AG04450 (cell line): ENCODE results near the gene TAPBP. TPM values are rescaled to one million over a fixed set of nuclear protein-coding genes. Genes with fewer than 3 reads are reported as not detected.

Experiments used
- CTCF ChIA-PET: fragments of 300-600, 350-600 bp; formaldehyde crosslinking; extraction: SDS; loops from one replicate; lab custom pipeline; 2022; ENCODE audit warnings: antibody characterized with exemption, inconsistent platforms; lab: Charles Lee
- POLR2A ChIA-PET: fragments of 350-600 bp; formaldehyde crosslinking; extraction: SDS; loops from one replicate; lab custom pipeline; 2021; ENCODE audit warnings: antibody characterized with exemption, inconsistent platforms; lab: Yijun Ruan, JAX
- DNase-seq: peaks from one replicate; pipeline ENCODE4 v3.0.0-alpha.2; 2011; ENCODE audit warnings: low read depth, low spot score
- H3K27ac ChIP-seq: one replicate; pipeline ENCODE4 v1.5.1; 2012; ENCODE audit warnings: low read depth, low read length, control low read depth
- H3K27me3 ChIP-seq: one replicate; pipeline ENCODE4 v1.6.0; 2012; ENCODE audit warnings: low read length; ENCODE audit not compliant: control insufficient read depth, insufficient read depth
- H3K4me3 ChIP-seq: 2 replicates; pipeline ENCODE4 v1.5.1; 2011; ENCODE audit warnings: mild to moderate bottlenecking, low read depth, low read length, control low read depth
- H3K9me3 ChIP-seq: 2 replicates; pipeline ENCODE4 v1.5.1; 2012; ENCODE audit warnings: low read length; ENCODE audit not compliant: control insufficient read depth, insufficient read depth
- CTCF ChIP-seq: IDR thresholded peaks from 2 replicates; pipeline ENCODE4 v1.5.1; 2011; ENCODE audit warnings: low read depth, low read length, control low read depth, inconsistent platforms
- polyA plus RNA-seq: library from polyadenylated mRNA; depleted of rRNA; stranded (reverse); fragments of >200 nt; gene quantifications from 2 replicates; pipeline ENCODE4 v1.2.3, GENCODE V29; 2011

Gene TAPBP
- polyA plus RNA-seq, 1 experiment: 29.3 TPM

GRCh38 chr6:33273924-33274902 lies 39.7 kb downstream of the TAPBP start:
- H3K4me3 ChIP-seq: peak overlapping the region; percentile 94
- CTCF ChIA-PET: no interaction called here
- H3K27ac ChIP-seq: no peak overlapping the region

GRCh38 chr6:33273129-33273923 lies 40.6 kb downstream of the TAPBP start:
- Histone ChIP-seq H3K4me3 (peak overlapping the region; percentile 94), H3K27me3 (no peaks in the 10 kb centered on the region), H3K9me3 (no peaks in the 10 kb centered on the region), H3K27ac (no peak overlapping the region)
- no peak for DNase-seq
- ChIA-PET CTCF (no interaction called here), POLR2A (interaction anchor here (1.7 to 2.0 kb wide), 2 partner anchors 26 to 48 kb away, joined by 8 to 12 read pairs; no protein-coding TSS in a partner anchor)
- no peak for TF ChIP-seq CTCF

More at GRCh38 chr6:33273924-33274902, 39.7 kb downstream of the TAPBP start:
- POLR2A ChIA-PET: no interaction called here
- no peak for TF ChIP-seq CTCF
- Histone ChIP-seq H3K27me3 (no peaks in the 10 kb centered on the region), H3K9me3 (no peaks in the 10 kb centered on the region)
- no peak for DNase-seq

GRCh38 chr6:33272275-33273128 lies 41.4 kb downstream of the TAPBP start:
- POLR2A ChIA-PET: interaction anchor here (0.9 to 3.8 kb wide), 14 partner anchors 12 to 301 kb away, joined by 3 to 52 read pairs (median 9); partner anchors contain the start of genes PFDN6, WDR46 and ZBTB22
- H3K9me3 ChIP-seq: no peaks in the 10 kb centered on the region
- peak overlapping the region; percentile 94 for H3K4me3 ChIP-seq
- H3K27me3 ChIP-seq: no peaks in the 10 kb centered on the region
- no peak for DNase-seq
- no peak for TF ChIP-seq CTCF
- CTCF ChIA-PET: no interaction called here
- H3K27ac ChIP-seq: peak overlapping the region; percentile 94

GRCh38 chr6:33271468-33272274 lies 42.2 kb downstream of the TAPBP start, which contains the start of the genes RPS18 and VPS52:
Gene RPS18 (plus strand): TSS chr6:33272075. CDS start chr6:33272120, 45 bp downstream.
Gene VPS52 (minus strand): TSS chr6:33271876. CDS start chr6:33271675, 201 bp downstream.
- peak within 1 kb of the TSS; percentile 94 for H3K27ac ChIP-seq
- H3K9me3 ChIP-seq: no peaks in the 10 kb centered on the region
- peak within 1 kb of the TSS; percentile 94 for H3K4me3 ChIP-seq
- ChIA-PET POLR2A (interaction anchor here (0.6 to 3.8 kb wide), 18 partner anchors 10 to 1768 kb away, joined by 3 to 52 read pairs (median 8); partner anchors contain the start of genes PFDN6, WDR46 and ZBTB22), CTCF (interaction anchor here (1.3 kb wide), 1 partner anchor 11 kb away, joined by 3 read pairs; no protein-coding TSS in a partner anchor)
- no peaks in the 10 kb centered on the region for H3K27me3 ChIP-seq
- DNase-seq: peak; percentile 98
- TF ChIP-seq CTCF: no peak
